Muscle of arm (tissue), 12 donors: ENCODE results near the gene OPCML. TPM values are rescaled to one million over a fixed set of nuclear protein-coding genes. Genes with fewer than 3 reads are reported as not detected.

Experiments used
- DNase-seq: peaks from one replicate; pipeline ENCODE4 v3.0.0-alpha.2; 2013
- polyA plus RNA-seq, 12 donors: library from polyadenylated mRNA; unstranded; fragments of 120-200 nt; gene quantifications; one replicate each; pipeline ENCODE4 v1.2.1, GENCODE V29; 2013; ENCODE audit not compliant: insufficient read length in 12 of 12

The OPCML gene
- polyA plus RNA-seq, 12 donors: 1.1 to 3.0 (median 1.8) TPM; not detected in 1

DNA sequence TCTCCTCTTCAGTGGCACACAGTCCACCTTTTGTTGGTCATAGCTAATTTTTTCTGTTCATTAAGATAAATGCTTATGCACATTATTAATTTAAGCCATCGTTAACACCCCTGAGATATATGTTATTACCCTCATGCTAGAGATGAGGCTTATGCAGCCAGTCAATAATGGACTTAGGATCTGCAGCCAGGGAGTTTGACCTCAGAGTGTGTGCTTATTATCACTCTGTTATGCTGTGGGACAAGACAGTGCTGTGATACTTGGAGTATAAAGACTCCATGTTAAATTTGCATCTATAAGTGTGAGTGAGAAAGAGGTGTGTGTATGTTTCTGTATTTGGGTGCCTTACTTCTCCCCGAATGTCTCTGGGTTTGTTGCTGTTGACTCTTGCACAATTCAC, 969.3 kb downstream of the OPCML start:
- no peak for DNase-seq

DNA sequence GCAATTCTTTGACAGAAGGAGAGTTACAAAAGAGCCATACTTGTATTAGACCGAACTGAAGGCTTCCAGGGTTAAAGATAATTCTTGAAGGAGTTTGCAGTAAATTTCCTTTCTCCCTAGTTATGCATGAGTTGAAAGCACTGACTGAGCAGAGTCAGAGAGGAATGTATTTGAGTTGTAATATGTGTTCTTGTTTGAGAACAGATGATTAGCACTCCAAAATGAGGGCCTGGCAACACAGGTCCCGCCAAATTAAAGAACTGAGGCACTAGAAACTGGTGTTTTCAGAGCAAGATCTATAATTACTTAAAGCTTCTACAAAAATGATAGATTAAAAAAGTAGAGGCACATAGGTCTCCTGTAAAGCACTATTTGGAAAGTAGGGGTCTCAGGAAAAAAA, 970.4 kb downstream of the OPCML start:
- no peak for DNase-seq

DNA sequence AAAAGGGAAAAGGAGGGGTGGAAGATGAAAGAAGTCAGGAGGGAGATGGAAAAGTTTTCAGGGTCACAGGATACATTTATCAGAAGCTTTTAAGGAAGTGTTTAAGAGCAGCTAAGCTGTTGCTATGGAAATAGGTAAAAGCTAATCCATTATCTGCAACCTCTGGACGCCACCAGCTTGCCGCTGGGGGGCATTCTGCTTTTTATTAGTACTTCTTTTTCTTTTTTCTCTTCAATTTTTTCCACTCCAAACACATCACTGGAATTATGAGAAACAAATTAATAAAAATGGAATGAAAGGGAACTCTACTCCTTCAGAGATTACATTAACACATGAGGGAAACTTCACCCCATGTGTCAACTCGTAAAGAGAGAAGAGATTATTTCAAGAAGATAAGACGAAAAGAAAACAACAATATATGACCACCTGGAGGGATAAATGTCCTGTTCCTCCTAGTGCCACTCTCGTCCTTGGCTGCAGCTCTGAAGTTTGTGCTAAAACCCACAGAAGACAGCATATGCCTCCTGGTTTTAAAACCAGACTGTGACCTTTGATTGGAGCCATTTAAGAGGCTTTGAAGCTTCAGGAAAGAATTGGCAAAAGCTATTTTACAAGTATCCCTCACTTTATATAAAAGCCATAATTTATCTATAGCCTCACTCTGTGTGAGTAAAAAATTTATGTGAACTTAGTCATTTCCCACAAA, 972.8 kb downstream of the OPCML start:
- no peak for DNase-seq

DNA sequence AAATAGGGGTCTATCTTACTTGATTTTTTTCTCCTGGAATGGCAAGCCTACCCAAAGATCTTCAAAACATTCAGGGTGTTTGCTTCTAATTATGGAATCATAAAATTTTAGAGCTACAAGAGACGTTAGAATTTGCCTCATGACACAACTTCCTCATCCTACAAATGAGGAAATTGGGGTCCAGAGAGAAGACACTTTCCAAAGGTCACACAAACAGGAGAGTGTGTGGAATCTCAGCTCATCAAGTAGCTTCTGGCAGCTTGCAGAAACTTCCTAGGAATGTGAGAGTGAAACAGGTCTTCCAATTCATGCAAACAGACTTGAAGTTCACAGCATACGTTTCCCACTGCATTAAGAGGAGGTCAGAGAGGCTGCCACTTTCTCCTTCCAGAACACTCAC, 976.0 kb downstream of the OPCML start:
- no peak for DNase-seq

DNA sequence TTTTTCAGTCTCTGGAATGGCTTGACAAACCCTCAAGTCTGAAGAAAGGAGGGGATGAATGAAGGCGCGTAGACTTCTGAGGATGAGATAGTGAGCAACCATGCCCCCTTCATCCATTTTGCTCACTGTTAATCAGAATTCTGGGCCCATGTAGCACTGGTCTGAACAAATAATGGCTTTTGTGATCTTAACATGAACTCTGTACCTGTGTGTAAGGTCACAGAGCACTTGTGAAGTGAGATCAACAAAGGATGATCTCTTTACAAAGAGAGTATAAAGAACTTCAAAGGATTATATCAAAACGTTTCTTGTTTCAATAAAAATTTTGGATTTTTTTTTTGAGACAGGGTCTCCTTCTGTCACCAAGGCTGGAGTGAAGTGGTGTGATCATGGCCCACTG, 976.7 kb downstream of the OPCML start:
- no peak for DNase-seq

DNA sequence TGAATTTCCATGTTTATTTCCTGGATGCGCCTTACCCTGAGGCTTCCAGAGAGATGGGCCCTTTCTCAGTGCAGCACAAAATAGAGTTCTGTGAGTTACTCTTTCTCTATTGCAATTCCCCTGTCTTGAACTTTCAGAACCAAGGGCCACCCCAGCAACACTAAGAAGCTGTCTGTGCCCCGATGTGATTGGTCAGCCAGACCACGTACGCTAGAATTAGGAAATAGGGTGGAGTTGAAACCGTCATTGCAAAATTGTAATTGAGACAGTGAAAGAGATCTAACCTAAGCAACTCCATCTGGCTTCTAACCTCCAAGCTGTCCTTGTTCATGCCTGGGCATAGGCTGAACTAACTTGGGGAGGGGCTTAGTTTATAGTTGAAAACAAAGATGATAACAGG, 981.3 kb downstream of the OPCML start:
- DNase-seq: no peak

DNA sequence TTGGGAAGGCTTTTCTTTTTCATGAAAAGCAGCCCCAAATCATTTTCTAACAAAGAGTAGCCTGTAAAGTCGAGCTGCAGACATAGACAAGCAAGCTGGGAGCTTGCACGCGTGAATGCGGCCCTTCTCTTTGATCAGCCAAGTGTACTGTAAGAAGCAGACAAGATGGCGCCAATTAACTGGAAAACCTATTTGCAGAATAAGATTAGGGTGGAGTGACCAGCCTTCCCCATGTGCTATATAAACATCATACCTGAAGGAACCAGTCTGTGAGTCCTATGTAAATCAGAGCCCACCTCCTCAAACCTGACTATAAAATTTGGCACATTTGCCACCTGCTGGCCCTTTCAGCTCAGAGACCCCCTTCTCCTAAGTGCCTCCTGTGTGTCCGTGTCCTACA, 982.7 kb downstream of the OPCML start:
- DNase-seq: no peak

DNA sequence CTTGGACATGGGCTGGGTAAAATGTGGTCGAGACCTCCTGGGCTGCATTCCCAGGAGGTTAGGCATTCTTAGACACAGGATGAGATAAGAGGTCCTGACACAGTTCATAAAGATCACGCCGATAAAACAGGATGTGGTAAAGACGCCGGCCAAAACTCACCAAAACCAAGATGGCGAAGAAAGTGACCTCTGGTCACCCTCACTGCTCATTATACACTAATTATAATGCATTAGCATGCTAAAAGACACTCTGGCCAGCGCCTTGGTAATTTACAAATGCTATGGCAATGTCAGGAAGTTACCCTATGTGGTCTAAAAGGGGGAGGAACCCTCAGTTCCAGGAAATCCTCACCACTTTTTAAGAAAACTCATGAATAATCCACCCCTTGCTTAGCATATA, 983.3 kb downstream of the OPCML start:
- no peak for DNase-seq

DNA sequence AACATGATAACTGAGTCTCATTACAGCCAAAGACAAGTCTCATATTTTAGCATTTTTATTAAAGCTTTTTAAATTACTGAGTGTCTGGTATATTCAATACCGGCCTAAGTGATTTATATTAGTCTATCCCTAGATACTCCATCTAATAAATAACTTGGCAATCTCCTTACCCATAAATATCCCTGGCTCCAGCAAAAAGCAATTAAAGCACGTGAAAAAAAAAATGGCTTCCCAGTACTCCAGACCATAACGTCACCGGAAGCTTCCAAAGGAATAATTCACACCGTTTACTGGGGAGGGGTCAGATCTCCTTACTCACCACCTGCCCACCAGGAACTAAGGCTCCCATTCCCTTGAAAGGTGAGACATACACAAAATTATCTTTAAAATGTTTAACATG, 988.3 kb downstream of the OPCML start:
- DNase-seq: no peak

DNA sequence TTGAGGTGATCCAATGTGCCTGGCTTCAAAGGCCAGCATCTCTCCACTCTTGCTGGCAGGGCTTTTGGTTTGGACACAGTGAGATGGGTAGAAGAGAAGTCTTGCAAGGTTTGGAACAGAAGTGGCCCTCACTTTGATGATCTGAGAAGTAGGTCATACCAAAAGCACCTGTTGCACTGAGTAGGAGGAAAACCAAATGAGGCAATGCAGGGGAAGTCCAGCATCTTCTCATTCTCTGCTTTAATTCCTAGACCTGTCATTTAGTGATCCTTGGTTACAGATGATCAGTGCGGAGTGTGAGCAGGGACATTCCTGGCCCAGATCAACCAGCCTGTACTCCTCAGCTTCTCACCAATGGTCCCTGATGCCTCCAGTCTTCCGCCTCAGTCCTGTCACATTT, 990.5 kb downstream of the OPCML start:
- DNase-seq: no peak

DNA sequence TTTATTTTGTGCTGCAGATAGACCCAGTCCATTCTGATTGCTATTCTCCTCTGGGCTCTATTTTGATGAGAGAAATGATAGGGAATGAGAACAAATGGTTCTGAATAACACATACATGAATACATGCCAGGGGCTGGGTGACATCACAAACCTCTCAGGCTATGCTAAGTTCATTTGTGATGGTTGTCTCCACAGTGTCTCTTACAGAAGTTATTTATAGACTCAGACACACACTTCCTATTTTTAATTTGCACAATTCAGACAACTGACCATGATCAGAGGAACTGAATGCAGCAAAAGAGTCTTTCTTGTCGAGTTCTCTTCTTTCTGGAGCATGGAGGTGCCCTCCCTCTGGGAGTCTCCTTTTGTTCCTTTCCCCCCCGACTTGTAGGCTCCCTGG, 991.7 kb downstream of the OPCML start:
- no peak for DNase-seq

DNA sequence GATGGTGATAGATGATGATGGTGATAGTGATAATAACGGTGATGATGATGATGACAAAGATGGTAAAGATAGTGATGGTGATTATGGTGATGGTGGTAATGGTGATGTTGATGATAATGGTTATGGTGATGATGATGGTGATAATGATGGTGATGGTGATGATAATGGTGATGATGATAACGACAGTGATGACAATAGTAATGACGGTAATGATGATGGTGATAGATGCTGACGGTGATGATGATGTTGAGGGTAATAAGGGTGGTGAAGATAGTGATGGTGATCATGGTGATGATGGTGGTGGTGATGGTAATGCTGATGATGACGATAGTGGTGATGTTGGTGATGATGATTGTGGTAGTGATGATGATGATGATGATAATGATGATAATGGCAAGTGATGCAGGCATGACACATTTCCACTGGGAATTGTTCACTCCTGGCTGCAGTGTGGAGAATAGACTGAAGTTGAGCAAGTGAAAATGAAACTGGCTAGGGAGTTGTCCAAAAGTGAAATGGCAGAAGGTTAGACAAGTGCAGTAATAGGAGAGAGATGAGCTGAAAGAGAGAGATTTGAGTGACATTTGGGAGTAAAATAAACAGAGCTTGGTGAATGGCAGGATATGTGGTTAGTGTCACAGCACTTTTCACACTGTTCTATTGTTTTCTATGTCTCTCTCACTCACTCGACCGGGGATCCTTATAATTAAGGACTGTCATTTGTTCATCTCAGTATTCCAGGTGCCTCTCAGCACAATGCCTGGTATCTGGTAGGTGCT, 992.5 kb downstream of the OPCML start:
- no peak for DNase-seq

DNA sequence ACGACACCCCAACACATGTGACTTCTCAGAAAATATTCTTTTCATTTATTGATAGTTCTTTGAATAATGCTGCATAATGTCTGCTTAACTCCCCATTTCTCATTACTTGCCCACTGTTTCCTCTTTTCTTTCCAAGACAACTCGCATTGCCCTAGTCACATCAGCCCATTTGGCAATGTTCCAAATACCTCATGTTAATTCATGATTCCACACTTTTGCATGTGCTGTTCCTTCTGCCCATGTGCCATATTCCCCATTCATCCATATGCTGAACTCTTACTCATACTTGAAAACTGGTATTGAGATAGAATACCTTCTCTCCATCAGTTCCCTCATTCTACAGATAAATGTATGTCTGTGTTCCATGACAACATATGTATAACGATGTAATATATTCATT, 993.7 kb downstream of the OPCML start:
- DNase-seq: no peak

DNA sequence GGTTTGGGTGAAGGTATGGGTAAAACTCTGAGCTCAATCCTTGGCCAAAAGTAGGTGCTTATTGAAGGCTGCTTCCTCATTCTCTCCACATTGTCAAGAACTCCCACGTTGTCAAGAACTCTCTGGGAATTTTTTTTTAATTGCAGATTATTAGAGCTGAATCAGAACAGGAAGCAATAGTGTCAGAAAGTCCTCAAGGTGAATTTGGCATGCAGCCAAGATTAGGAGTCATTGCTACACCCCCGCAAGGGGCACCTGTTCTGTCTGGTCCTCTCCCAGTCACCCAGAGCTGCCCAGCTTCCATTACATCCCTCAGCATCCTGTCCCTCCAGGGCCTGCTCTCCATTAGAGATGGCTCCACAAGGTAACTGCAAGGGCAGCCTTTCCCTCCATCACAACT, 996.5 kb downstream of the OPCML start:
- no peak for DNase-seq

DNA sequence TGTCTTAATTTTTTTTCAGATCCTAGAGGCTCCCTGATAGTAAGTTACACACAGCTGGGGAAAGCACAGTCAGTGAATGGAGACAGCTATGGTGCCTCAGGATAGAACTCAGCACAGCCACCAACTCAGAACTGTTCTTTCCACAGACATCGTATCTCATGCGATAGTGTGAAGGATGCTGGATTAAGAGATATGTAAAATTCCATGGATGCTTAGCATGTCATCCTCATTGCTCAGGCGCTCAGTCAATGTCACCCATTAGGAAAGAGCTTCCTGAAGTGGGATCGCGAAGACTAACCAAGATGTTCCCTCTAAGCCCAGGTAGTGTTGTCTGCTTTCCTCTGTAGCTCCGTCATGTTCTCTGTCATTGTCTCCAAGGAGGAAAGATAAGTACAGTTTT, 1000.4 kb downstream of the OPCML start:
- no peak for DNase-seq

DNA sequence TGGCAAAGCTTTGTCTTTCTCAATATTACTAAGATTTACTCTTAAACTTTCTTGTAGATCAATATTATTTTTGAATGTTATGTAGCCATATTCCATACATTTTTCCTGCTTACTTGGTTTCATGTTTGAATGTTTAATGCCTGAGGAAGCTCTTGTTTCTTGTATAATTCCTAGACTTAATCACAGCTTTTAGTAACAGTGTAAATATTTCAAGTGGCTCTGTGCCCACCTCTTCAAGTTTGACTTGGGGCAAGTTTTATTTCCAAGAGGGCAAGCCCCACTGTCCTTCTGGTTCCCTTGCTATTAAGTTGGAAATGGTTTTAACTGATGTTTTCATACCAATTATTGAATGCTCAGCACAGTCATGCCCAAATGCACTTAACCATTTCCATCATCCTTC, 1004.1 kb downstream of the OPCML start:
- DNase-seq: no peak

DNA sequence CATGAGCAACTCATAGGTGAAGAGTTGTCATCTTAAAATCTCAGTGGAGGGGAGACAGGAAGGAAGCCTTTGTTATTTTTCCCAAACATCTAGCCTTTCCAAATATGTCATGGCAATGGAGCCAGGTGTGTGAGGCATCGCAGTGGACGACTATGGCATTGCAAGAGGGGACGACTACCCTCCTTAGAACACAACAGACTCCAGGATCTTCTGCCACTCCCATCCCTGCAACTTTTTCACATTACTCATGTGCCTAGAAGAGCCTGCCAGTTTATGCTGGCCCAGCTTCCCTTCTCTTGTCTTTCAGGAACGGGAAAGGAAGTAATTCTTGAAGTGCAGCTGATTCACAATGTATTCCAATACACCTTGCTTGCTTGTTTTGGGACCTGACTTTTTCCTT, 1008.4 kb downstream of the OPCML start:
- DNase-seq: no peak

DNA sequence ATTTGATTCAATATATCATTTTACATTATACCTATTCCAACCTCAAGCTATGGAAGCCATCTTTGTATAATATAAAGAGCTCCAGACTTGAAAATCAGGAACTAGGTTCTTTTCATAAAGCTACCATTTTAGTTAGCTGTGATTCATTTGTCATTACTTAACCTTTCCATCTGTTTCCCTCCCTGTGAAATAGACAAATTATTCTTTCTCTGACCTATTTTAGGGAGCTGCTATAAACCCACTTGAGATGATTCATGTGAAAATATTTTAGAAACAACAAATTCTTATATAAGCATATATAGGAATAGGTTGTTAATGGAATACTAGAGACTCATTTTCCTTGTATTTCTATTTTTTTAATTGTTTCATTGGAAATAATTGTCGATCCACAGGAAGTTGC, 1012.1 kb downstream of the OPCML start:
- no peak for DNase-seq

DNA sequence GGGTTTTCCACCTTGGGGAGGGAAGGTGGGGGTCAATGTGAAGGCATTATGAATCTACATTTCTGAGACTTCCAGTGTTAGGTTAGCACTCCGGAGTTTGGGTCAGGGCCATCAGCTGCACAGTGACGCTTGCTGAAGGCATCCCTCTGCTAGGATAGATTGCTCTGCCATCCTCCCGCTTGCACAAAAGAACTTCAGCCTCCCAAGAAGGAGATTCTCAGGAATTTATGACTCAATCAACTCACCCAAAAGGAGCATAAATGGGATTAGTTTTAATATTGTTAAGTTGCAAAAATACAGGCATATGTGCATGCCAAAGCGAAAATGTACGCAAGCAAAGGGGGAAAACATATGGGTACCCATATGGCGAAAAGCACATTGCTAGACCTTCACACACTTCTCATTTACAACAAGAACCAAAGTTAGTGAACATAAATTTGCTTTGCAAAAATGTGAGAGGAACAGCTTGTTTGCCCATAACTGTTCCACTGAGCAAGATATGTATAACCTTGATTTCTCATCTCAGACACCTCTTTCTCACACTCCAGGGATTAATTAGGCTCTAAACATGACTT, 1013.0 kb downstream of the OPCML start:
- no peak for DNase-seq

DNA sequence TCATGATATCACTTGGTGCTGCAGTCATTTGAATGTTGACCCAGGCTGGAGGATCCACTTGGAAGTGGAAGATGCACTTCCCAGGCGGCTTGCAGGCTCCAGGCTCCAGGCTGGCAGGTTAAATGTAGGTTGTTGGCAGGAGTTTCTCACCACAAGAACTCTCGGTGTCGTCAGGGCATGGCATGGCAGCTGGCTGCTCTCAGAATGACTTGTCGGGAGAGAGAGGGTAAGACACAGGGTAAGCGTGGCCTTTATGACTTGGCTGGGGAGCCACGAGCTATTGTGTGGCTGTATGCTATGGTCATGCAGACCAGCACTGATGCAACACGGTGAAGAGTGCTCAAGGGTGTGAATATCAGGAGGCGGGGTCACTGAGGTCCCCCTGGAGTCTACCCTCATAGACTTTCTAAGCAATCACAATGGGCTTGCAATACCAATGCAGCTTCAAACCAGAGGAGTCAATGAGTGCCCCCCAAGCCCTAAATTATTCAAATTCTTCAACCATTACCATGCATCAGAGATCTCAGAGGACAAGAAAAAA, 1027.7 kb downstream of the OPCML start:
- DNase-seq: no peak

DNA sequence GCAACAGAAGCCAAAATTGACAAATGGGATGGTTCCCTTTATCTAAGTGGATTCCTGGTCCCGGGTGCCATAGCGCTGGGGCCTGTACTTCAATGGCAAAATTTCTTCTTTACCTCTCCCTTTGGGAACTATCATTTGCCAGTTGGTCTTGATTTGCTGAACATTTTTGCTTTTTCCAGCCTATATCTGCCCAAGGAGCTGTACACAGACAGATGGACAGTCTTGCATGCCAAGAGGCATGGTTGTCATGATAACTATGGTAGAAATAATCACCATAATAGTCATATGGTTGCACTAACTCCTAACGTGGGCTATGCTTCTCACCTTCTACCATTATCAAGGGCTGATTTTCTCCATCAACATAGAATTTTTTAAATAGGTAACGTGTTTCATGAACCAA, 1030.9 kb downstream of the OPCML start:
- no peak for DNase-seq

DNA sequence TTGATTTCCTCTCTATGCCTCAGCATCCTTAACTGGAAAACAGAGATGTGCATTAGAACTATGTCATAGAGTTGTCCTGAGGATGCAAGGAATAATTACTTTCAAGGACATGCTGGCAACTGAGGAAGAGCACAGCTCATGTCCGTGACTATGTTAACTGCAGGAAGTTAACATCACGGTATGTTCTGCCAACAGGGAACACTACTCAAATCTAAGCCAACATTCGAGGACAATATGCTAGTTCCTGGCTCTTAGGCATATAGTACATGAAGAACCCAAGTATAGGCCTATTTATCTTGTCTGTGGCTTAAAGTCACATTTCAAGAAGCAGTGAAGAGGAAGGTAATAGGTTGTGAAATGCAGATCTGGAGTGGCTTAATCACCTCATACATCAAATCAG, 1032.6 kb downstream of the OPCML start:
- DNase-seq: no peak

DNA sequence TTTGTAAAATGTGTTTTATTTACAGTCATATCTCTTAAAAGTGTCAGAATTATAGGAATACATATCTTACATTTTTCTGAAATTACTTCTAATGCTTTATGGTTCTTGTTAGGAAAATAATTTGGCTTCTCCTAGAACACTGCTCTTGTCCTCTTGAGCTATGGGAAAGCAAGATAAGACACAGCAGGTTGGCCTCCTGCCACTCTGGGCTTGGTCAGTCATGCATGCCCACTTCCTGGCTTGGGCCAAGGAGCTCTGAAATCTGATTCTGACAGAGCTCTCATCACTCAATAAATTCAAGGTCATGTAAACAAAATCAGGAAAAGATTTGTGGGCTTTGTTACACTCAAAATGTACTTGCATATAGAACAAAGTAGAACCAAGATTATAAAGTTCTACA, 1036.0 kb downstream of the OPCML start:
- DNase-seq: no peak
